C1 segment of cervical spinal cord (tissue), 14 donors: ENCODE measurements around the gene CPNE4.
"Not testable (repeated sequence)": the region's sequence is repeated elsewhere in the genome, so short reads cannot be mapped to it uniquely, and the experiment has no call there.

Experiments
- DNase-seq, 14 donors: peaks; one replicate each; lab custom pipeline; 2025; lab: John Stamatoyannopoulos, UW

Gene CPNE4

GRCh38 chr3:132034486-132035464, at the start of gene CPNE4:
Gene CPNE4 (minus strand): TSS chr3:132035014.
- peak in 13 of 14 donors; percentile 10 to 85 (median 60) for DNase-seq

DNA sequence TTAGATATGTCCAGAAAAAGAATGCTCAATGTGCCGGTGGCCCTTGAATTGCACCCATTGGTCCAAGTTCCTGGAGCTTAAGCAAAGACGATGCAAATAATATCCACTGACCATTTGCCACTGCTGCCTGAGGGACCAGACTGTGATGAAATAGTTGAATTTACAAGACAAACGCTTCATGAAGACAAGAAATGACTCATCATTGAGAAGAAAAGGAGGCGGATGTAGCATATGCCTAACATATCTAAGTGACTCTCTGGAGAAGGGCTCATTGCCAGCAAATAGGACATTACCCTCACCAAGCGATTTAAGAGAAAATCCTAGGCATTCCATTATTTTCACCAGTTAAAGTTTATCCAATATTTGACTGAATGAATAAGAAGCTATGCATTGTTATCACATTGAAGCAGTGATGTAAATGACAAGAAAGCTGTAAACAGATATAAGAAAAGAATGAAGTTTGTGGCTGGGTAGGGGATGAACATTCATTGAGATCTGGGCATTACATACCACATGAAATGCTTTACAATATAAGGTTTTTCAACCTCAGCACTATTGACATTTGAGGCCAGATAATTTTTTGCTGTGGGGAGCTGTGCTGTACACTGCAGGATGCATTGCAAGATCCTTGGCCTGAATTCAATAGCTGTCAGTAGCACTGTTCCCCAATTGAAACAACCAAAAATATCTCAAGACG, 48.9 kb upstream of the CPNE4 start:
- no peak for DNase-seq

DNA sequence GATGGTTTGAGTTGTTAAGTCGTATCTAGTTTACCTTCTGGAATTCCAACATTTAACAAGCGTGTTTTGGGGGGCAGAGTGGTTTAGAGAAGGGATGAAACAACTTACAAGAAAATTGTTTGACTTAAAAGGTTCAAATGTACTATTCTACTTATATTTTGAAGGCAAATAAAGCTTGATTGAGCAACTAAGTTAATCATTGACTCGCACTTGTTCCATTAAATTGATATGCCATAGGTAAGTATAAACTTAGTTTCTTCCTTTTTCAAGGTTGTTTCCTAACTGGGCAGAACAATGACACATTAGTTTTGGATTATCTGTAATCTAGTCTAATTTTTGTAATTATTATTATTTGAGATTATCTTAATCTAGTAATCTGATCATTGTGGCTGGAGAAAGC, 48.3 kb upstream of the CPNE4 start:
- DNase-seq, result no peak

DNA sequence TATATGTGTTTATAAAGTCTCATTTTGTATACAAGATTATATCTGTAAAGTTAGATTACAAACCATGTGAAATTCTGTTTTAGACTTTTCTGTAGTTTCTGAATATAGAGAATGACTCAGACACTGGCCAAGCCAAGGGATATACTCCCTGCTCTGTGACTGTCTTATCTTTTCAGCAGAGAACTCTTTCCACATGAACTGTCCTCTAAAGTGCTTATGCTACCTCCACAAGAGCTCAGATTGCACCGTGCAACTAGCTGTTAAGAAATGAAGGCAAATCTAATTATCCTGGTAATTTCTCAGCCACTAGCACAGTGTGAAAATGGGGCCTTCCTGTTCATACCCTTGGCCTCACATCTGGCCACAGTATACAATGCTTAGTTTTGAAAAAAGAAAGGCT, 44.3 kb upstream of the CPNE4 start:
- DNase-seq, result no peak

DNA sequence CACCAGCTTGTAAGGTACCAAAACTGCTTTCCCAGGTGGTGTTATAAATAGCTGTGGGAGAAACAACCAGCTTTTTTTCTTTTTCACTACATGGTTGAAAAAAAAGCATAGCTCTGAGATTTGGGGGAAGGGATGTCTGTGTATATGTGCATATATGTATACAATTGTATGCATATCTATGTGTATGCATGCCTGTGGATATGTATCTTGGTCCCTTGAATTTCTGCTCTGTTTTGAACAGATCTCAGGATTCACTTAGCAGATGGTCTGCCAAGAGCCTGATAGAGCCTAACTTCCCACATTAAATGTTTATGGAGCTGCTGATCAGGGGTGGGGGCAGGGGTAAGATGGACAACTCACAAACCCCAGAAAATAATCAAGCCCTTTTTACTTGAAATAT, 39.0 kb upstream of the CPNE4 start:
- no peak for DNase-seq

- no peak for DNase-seq
Measured at GRCh38 chr3:132071043-132071442, 36.2 kb upstream of the CPNE4 start.

DNA sequence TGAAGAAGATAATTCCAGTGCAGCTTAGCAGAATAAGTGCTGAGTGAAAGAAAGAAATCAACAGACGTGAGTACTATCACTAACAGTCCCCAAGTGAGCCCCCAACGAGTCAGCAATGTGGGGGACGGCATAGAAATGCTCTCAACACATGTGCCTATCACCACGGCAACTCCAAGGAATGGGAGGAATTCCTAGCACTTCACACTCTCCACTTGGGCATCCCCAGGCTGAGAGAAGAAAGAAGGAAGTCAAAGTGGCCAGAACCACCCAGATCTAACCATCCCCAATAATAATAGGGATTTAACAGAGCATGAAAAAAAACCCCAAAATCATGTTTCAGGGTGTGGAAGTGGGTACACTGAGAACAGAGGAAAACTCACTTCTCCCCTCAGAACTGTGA, 29.3 kb upstream of the CPNE4 start:
- DNase-seq, result no peak

DNA sequence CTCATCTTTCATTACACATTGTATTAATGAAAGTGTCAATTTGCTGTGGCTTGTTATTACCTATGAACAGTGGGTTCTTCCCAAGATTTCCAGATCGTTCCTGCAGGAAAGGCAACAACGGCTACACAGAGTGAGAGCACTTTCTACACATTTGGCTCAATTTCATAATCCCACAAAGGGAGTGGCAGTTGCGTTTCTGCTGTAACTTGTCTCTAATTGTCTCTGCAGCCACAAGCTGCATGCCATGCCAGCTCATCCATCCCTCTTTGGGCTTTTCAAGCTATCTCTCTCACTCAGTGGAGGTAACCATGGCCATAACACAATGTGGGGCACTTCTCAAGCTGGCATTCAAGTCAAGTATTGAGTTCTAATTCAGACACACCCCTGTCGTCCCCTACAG, 27.7 kb upstream of the CPNE4 start:
- DNase-seq, result no peak

- DNase-seq, result no peak
Measured at GRCh38 chr3:132055872-132056271, 21.1 kb upstream of the CPNE4 start.

DNA sequence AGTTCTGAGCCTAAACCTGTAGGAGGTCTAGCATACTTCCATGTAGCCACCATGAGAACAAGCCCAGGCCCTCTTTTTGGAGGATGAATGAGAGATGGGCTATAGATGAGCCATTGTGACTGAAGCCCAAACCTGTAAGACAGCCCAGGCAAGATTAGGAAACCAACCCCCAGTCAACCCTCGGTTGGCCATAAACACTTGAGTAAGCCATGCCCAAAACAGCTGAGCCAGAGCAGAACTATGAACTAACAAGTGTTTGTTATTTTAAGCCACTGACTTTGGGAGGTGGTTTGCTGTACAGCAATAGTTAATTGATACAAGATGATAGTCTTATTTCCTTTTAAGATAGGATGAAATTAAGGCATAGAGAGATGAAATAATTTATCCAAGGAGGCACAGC, 12.4 kb upstream of the CPNE4 start:
- no peak for DNase-seq

DNA sequence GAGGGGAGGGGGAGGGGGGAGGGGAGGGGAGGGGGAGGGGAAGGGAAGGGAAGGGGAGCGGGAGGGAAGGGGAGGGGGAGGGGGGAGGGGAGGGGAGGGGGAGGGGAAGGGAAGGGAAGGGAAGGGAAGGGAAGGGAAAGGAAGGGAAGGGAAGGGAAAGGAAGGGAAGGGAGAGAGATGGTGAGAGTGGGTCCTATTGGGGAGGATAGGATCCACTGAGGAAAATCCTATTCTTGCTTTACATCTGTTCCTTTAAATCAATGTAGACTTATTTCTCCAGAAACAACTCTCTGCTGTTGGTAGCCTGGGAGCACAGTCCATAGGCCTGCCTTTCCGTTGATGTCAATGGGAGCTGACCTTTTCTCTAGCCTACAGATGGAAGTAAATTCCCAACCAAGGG, 10.1 kb upstream of the CPNE4 start:
- not testable (repeated sequence) for DNase-seq

GRCh38 chr3:132042681-132043080, 7.9 kb upstream of the CPNE4 start:
- DNase-seq, result no peak

- no peak for DNase-seq
Measured at GRCh38 chr3:132038198-132038825, 3.5 kb upstream of the CPNE4 start.

DNA sequence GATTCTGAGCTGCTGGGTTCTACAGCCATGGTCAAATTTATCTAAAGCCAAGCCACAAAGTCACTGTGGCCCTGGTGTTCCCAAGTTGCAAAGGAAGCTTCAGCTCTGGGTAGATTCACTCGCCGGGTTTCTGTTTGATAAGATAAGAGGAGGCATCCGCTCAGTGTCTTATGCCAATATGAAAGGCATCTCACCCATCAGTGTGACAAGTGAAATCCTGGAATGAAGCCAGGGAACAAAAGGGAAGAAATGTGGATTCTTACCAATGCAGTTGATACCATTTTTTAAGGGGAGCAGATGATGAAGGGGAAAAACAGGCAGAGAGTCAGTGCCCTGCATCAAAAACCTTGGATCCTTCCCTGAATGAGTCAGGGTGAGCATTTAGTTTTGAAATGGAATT, 2.8 kb upstream of the CPNE4 start:
- DNase-seq, result no peak

GRCh38 chr3:132037056-132037455, 2.2 kb upstream of the CPNE4 start:
- DNase-seq, result no peak

DNA sequence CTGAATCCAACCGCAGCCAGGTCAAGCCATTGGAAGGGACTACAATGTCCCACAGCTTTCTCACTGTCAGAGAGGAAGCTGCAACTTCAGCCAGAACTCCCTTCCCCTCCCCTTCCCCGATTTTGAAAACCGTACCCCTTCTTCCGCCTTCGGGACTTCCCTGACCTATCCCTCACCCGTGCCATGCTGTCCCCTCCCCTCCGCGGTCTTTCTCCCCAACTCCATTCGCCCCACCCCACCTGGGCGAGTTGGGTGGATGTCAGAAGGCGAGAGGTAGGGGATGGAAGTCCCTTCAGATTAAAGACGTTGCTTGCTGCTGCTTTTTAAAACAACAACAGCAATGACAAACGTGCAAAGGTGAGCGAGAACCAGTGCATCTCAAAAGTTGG, 723 bp downstream of the CPNE4 start:
- DNase-seq, result peak in 1 of 14 donors; percentile 4

DNA sequence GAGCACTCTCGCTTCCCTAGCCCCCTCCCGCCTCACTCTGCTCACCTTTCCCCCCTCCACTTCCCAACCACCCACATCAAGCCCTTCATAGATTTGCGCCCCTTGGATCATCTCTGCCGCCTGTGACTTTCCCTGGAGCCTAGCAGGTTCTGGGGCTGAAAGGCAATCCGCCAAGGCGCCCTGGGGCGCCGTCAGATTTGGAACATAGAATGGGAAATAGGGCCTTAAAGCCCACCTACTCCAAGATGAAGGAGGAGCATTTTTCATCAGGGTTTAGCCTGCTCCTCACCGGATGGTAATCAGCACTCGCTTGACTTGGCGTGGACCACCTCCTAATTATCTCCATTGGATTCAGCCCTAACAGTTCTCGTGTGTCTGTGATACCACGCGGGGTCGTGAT, 1.3 kb downstream of the CPNE4 start:
- no peak for DNase-seq

GRCh38 chr3:132032959-132033358, 1.9 kb downstream of the CPNE4 start:
- DNase-seq, result no peak

- DNase-seq, result peak in 12 of 14 donors; percentile 6 to 66 (median 34)
Measured at GRCh38 chr3:132029182-132029902, 5.5 kb downstream of the CPNE4 start.

GRCh38 chr3:132022914-132023313, 11.9 kb downstream of the CPNE4 start:
- no peak for DNase-seq

DNA sequence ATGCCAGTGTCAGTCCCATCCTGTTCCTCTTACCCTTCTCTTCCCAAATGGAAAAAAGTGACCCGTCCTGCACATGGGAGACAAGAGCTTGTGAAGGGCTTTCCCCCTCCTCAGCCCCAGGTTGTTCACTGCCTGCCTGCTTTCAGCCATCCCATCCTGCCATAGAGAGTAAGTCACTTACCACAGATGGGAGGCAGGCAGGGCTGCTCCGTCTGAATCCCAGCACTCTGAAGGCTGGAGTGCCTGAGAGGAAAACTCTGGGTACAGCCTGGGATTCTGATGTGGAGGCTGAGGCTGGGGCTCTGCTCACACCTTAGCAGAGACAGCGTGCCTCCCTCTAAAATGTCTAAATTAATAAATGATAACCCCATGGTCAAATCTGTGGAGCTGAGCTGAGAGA, 14.8 kb downstream of the CPNE4 start:
- no peak for DNase-seq

DNA sequence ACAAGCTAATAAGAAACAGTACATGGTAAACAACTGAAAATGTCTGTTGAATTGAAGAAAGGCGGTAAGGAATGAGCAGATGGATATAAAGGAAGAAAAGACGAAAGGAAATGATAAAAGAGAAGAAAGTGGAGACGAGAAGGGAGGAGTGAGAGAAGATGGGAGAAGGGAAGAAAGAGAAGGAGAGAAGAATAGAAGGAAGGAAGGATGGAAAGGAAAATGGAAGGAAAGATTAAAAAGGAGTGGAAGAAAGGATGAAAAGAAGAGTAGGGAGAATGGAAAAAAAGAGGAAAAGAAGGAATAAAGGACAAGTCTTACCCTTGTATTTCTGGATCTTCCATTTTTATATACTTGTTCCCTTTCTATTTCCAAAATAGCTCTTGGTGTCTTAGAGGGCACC, 17.7 kb downstream of the CPNE4 start:
- no peak for DNase-seq
